ENCODE data around the gene HMOX2.

Gene HMOX2

GRCh38 chr16:4435337-4436067, 40.7 kb upstream of the HMOX2 start:
- no peak for TF ChIP-seq CTCF (IDR thresholded peaks at IDR 0.05; ENCODE audit: low read depth, low read length)
- no peak overlapping the region for H3K4me3 ChIP-seq (ENCODE audit: low read depth, low read length)

GRCh38 chr16:4437366-4437765, 38.8 kb upstream of the HMOX2 start:
- no peak overlapping the region for H3K4me3 ChIP-seq (ENCODE audit: low read depth, low read length)
- no peak for TF ChIP-seq CTCF (IDR thresholded peaks at IDR 0.05; ENCODE audit: low read depth, low read length)

GRCh38 chr16:4442371-4442770, 33.8 kb upstream of the HMOX2 start:
- no peak for TF ChIP-seq CTCF (IDR thresholded peaks at IDR 0.05; ENCODE audit: low read depth, low read length)

GRCh38 chr16:4443271-4443670, 32.9 kb upstream of the HMOX2 start:
- no peak for TF ChIP-seq CTCF (IDR thresholded peaks at IDR 0.05; ENCODE audit: low read depth, low read length)
- H3K4me3 ChIP-seq (ENCODE audit: low read depth, low read length), result no peak overlapping the region

More at GRCh38 chr16:4442371-4442770, 33.8 kb upstream of the HMOX2 start:
- H3K4me3 ChIP-seq (ENCODE audit: low read depth, low read length), result no peak overlapping the region

GRCh38 chr16:4443986-4444385, 32.2 kb upstream of the HMOX2 start:
- no peak for TF ChIP-seq CTCF (IDR thresholded peaks at IDR 0.05; ENCODE audit: low read depth, low read length)

GRCh38 chr16:4450430-4450829, 25.8 kb upstream of the HMOX2 start:
- TF ChIP-seq CTCF (IDR thresholded peaks at IDR 0.05; ENCODE audit: low read depth, low read length), result no peak
- no peak overlapping the region for H3K4me3 ChIP-seq (ENCODE audit: low read depth, low read length)

More at GRCh38 chr16:4443986-4444385, 32.2 kb upstream of the HMOX2 start:
- H3K4me3 ChIP-seq (ENCODE audit: low read depth, low read length), result no peak overlapping the region

- no peak for TF ChIP-seq CTCF (IDR thresholded peaks at IDR 0.05; ENCODE audit: low read depth, low read length)
- no peak overlapping the region for H3K4me3 ChIP-seq (ENCODE audit: low read depth, low read length)
Measured at GRCh38 chr16:4450931-4451519, 25.2 kb upstream of the HMOX2 start.

All from WI38 (cell line).